Cerebellar cortex (tissue), 1 donor: Measurements from ENCODE around the gene EMP3.

Source experiments
- DNase-seq: peaks from one replicate; pipeline ENCODE4 v3.0.0-alpha.2; 2015; ENCODE audit warnings: low spot score

EMP3 gene

DNA sequence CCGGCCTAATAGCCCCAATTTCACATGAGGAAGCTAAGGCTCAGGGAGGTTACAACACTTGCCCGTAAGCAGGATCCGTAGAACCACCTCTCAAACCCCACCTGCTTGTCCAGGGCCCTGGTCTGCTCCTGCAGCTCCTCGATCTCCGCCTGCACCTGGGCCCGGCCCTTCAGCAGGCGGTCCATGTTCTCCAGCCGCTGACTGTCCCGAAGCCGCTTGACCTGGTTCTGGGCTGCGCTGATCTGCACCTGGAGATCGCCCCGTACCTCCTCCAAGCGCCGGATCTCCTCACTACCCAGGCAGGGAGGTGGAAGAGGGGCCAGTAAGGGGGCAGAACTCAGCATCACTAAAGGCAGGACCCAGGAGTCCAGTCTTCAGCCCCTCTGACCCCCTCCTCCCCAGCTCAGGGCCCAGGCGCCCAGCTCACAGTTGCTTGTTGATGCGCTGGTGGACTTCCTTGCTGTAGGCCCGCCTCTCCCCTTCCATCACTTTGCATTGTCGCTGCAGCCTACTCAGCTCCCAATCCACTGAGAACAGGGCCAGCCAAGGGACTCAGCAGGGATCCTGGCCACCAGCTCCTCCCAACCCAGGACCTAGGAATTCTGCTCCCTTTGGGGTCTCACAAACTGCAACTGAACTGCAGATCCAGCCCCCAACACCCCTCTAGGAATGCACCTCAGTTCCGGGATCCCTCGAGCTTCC is 6.9 kb upstream of the EMP3 start:
- no peak for DNase-seq

DNA sequence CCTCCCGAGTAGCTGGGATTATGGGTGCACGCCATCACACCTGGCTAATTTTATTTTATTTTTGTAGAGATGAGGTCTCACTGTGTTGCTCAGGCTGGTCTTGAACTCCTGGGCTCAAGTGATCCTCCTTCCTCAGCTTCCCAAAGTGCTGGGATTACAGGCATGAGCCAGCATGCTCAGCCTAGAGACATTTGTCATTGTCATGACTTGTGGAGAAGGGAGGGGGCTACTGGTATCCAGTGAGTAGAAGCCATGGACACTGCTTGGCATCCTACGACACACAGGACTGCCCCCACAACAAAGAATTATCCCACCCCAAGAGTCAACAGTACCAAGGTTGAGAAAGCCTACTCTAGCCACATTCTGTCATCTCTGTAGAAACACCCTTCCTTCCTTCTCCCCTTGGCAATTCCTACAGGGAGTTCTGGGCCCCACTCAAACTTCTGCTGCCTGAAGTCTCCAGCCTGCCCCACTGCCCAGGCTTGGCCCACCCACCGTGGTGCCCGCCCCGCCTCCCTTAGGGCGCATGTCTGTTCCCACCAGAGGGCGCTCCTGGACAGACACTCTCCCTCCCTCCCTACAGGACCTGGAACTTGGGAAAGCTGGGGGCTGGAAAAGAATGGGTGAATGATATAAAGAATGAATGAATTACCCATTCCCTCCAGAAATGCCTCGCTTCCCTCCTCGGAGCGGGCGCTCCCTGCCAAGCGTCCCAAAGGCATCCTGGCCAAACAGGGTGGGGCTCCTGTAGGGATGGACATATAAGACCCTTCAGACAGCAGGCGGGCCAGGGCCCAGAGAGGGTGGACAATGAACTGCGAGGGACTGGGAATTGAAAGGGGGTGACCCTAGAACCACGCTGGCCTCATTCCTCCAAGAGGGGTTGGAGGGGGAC is 5.5 kb upstream of the EMP3 start:
- peak; percentile 75 for DNase-seq

DNA sequence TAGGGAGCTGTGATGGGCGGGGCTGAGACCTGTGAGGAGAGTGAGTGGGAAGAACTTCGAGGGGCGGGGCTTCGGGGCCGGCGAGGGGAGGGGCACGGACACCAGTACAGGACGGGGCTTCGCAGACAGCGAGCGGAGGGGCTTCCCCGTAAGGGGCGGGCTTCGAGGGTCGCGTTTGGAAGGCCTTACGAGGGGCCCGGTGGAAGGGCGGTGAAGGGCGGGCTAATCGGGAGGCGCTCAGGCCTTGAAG is 4.1 kb upstream of the EMP3 start:
- DNase-seq, result peak; percentile 94

GRCh38 chr19:48321622-48322591 is 3.4 kb upstream of the EMP3 start:
- peak; percentile 93 for DNase-seq

DNA sequence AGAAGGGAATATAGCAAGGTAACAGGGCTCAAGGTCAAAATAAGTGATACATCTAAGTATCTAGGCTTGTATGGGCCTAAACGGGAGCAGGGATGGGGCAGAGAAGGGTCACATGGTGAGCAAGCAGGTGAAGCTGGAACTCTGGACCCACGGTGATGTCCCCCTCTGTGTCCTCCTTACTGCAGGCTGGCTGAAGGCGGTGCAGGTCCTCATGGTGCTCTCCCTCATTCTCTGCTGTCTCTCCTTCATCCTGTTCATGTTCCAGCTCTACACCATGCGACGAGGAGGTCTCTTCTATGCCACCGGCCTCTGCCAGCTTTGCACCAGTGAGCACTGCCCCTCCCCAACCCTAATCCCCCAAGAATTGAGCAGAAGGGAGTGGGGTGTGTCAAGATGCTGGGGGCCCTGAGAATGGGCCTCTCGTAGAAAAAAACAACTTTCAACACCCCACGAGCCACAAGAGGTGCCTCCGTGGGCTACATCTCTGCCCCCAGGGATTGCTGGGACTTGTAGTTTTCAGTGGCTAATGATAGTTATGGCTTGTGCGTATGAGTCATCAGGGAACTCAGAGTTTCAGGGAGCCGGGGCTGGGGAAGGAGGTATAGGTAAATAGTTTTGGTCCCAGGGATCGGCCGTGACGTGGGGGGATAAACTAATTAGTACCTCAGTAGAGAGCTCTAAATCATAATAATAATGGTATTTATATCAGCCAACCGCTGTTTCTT is 4.0 kb downstream of the EMP3 start:
- DNase-seq, result no peak

GRCh38 chr19:48330012-48330681 is 4.8 kb downstream of the EMP3 start:
- peak; percentile 94 for DNase-seq

DNA sequence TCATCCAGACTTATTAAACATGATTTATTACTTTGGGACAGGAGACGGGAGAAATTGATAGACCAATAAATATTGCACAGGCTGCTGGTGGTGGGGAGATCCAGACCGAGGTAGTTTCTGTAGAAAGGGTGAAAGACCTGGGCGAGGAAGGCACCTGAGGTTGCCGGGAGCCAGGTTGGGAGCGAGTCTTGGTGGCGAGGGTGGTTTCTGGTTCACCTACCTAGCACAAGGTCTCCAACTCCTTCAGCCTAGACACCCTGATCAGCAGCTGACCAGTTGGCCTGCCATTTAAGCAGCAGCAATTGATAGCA is 7.0 kb downstream of the EMP3 start:
- no peak for DNase-seq

DNA sequence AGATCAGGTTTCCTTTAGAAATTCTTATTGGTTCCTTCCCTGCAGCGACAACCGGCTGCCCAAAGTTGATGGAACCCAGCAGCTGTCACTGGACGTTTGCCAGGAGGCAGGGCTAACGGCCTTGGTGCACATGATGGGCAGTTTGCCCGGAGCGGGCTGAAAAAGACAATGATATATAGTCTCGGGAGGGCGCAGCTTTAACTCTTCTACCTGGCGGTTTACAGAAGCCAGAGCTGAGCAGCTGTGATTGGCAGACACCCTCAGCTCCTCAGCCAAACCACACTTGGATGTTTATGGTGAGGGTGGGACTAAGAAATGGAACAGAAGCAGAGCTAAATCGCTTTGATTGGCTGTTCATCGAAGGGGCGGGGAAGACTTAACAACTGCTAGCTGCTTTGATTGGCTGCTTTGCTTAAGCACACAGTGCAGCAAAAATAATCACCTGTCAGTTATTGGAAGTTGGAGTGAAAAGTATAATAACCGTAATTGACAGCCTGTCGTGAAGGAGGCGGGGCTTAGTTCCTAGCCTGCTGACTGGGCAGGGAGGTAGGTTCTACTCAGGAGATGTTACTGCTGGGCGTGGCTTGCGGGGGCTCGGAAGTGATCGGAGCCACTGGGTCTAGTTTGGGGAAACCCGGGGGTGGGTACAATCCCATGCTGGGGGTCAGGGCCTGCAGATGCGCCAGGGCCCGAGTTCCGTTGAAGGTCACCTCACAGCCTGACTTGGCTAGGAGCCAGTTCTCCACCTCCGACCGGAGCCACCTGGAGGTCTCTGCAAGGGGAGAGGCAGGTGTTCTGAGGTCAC is 7.5 kb downstream of the EMP3 start:
- DNase-seq, result peak; percentile 99

GRCh38 chr19:48333467-48334384 is 8.4 kb downstream of the EMP3 start:
- DNase-seq, result peak; percentile 77

DNA sequence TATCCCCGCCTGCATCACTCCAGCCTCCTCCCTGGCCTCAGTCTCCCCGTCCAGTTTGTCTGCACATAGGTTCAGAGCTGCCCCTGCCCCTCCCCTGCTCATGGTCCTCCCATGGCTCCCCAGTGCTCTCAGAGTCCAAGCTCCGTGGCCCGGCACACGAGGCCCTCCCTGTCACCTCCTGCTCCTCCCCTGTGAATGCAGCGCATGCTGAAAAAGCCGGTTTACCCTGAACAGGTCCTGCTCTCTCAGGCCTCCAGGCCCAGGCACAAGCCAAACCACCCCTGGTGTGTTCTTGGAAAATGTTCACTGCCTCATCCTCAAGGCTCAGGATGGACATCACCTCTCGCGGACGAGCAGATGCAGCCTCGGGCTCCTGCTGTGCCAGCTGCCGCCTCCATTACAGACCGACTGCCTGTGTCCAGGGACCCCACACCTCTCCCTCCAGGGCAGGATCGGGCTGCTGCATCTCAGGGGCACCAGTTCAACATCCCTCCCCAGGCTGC is 13.0 kb downstream of the EMP3 start:
- DNase-seq, result no peak

GRCh38 chr19:48338802-48339503 is 13.6 kb downstream of the EMP3 start:
- no peak for DNase-seq

DNA sequence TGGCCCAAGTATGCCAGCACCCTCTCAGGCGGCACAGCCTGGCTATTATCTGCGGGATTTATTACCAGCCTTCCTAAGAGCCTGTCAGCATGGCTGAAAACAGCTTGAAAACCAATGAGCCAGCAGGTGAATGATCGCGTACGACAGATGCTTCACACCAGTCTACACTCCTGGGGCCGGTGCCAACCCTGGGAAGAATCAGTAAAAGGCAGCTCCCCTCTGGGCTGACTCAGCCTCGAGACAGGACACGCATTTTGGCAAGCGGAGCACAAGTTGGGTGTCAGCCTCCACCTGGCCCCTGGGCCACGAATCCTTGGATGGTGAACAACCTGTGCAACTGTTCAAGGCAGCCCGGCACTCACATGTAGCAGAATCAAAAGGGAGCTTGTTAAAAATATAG is 15.6 kb downstream of the EMP3 start:
- no peak for DNase-seq

DNA sequence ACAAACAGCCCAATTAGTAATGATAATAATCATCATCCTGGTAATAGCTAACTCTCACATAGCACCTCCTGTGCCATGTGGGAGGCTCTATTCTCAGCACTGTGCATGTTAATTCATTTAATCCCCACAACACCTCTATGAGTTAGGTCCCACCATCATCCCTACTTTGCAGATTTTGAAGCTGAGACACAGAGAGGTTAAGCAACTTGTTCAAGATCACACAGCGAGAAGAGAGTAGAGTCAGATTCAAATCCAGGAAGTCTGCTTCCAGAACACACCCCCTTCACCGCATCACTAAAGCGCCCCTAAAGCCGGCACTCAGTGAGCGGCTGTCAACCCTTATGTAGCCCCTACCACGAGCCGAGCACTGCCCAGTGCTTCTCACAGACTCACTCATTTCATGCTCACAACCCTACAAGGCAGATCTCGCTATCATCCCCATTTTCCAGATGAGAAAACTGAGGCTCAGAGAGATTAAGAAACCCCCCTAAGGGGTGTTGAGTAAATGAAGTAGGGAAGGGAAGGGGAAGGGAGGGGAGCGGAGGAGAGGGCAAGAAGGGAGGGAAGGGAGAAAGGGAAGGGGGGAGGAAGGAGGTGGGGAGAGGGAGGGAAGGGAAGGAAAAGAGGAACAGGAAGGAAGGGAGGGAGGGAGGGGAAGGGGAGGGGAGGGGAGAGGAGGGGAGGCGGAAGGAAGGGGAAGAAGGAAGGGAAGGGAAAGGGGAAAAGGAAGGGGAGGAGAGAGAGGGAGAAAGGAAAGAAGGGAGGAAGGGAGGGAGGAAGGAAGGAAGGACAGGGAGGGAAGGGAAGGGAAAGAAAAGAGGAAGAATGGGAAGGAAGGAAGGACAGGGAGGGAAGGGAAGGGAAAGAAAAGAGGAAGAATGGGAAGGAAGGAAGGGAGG is 16.4 kb downstream of the EMP3 start:
- DNase-seq, result no peak

DNA sequence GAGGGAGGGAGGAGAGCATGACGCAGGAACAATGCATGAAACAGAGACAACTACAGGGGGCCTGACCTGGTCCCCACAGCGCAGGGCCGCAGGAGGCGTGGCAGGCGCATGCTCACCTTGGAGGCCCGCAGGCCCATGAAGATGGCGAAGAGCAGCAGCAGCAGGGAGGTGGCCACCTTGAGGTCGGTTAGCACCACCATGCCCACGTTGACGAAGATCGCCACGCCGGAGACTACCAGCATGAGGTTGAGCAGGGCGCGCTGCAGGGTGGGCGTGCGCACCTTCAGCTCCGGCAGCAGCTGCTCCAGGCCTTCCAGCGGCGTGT is 17.0 kb downstream of the EMP3 start:
- DNase-seq, result no peak

GRCh38 chr19:48342841-48343540 is 17.6 kb downstream of the EMP3 start:
- no peak for DNase-seq

- DNase-seq, result no peak
Measured at GRCh38 chr19:48344892-48345291, 19.5 kb downstream of the EMP3 start.

GRCh38 chr19:48346191-48346590 is 20.8 kb downstream of the EMP3 start:
- no peak for DNase-seq
